Measurements from ENCODE around the gene WDR49.

GRCh38 chr3:167668651-167669050 is 14.9 kb upstream of the WDR49 start:
- TF ChIP-seq CTCF (IDR thresholded peaks at IDR 0.05) = no peak
- TF ChIP-seq EZH2 (IDR thresholded peaks at IDR 0.05; ENCODE audit: borderline replicate concordance, insufficient read depth, low read depth, low read length, poor library complexity, severe bottlenecking) = no peak

All from B cell (primary cell).